Measurements from ENCODE around the gene ITGB2. TPM values are rescaled to one million over a fixed set of nuclear protein-coding genes. Genes with fewer than 3 reads are reported as not detected.

ITGB2 gene
- total RNA-seq, 1 experiment from 2014 or later = 1.5 TPM

GRCh38 chr21:44953628-44954021 lies 32.9 kb upstream of the ITGB2 start:
- no peak overlapping the region for H3K9ac ChIP-seq (ENCODE audit: low read length)

More at GRCh38 chr21:44953628-44954021, 32.9 kb upstream of the ITGB2 start:
- ATAC-seq (no peak), DNase-seq (ENCODE audit: low read depth, low spot score) (no peak)
- BruUV-seq (replicated peaks) = no TSS peak
- intact Hi-C loops (cut with micrococcal nuclease) = no loop called here
- no peaks in the 10 kb centered on the region for H3K9me3 ChIP-seq (ENCODE audit: control insufficient read depth in 1 of 2, insufficient read depth in 1 of 2, low read depth in 1 of 2, low read length in 2 of 2)
- no peaks in the 10 kb centered on the region; a peak in 1 of 4 replicates for H3K4me1 ChIP-seq (ENCODE audit: control insufficient read depth in 1 of 2, insufficient read depth in 2 of 2, low read length in 2 of 2)
- H3K27ac ChIP-seq (ENCODE audit: low read depth, low read length) = no peak overlapping the region
- CTCF ChIA-PET = no interaction called here
- no peaks in the 10 kb centered on the region for H3K9me2 ChIP-seq (ENCODE audit: insufficient read depth)
- peaks cover 98% of the 10 kb centered on the region for H3K79me2 ChIP-seq (ENCODE audit: insufficient read depth, low read length)
- POLR2A ChIA-PET = no interaction called here
- RAD21 ChIA-PET (ENCODE audit: low non-redundant PET in 1 of 2, low total read pairs in 2 of 2, uncharacterized antibody in 2 of 2, unreplicated experiment in 2 of 2) = no interaction called here
- no peak overlapping the region for H3K4me2 ChIP-seq (ENCODE audit: low read length)
- no peak overlapping the region for H2AFZ ChIP-seq (ENCODE audit: low read depth, low read length, poor library complexity, severe bottlenecking)
- peaks cover 4 to 17% of the 10 kb centered on the region in 2 experiments; a peak in 3 of 4 replicates for H3K36me3 ChIP-seq (ENCODE audit: control insufficient read depth in 1 of 2, insufficient read depth in 2 of 2, low read length in 2 of 2)
- TF ChIP-seq EGR1 (IDR thresholded peaks at IDR 0.05; ENCODE audit: low read depth) = no peak
- TF ChIP-seq CBX3 (IDR thresholded peaks at IDR 0.05; ENCODE audit: low read depth) = no peak
- no peak for TF ChIP-seq SIN3A (IDR thresholded peaks at IDR 0.05; ENCODE audit: low read depth)
- TF ChIP-seq CEBPB (IDR thresholded peaks at IDR 0.05; ENCODE audit: low read depth) = no peak
- no peak for TF ChIP-seq ZFX (IDR thresholded peaks at IDR 0.05)
- TF ChIP-seq TCF7L2 (IDR thresholded peaks at IDR 0.05; ENCODE audit: borderline replicate concordance, extremely low read depth, insufficient read depth, insufficient read length) = no peak
- TF ChIP-seq ELF1 (IDR thresholded peaks at IDR 0.05; ENCODE audit: borderline replicate concordance, low read depth) = no peak
- no peak for TF ChIP-seq MAX (IDR thresholded peaks at IDR 0.05)
- TF ChIP-seq, protein P1, sequence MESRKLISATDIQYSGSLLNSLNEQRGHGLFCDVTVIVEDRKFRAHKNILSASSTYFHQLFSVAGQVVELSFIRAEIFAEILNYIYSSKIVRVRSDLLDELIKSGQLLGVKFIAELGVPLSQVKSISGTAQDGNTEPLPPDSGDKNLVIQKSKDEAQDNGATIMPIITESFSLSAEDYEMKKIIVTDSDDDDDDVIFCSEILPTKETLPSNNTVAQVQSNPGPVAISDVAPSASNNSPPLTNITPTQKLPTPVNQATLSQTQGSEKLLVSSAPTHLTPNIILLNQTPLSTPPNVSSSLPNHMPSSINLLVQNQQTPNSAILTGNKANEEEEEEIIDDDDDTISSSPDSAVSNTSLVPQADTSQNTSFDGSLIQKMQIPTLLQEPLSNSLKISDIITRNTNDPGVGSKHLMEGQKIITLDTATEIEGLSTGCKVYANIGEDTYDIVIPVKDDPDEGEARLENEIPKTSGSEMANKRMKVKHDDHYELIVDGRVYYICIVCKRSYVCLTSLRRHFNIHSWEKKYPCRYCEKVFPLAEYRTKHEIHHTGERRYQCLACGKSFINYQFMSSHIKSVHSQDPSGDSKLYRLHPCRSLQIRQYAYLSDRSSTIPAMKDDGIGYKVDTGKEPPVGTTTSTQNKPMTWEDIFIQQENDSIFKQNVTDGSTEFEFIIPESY (IDR thresholded peaks at IDR 0.05; ENCODE audit: extremely low read depth, insufficient replicate concordance, low read length) = no peak
- TF ChIP-seq POLR2AphosphoS5 (IDR thresholded peaks at IDR 0.05; ENCODE audit: low read depth, low read length) = no peak
- no peak for TF ChIP-seq ZNF274 (IDR thresholded peaks at IDR 0.05; ENCODE audit: low read depth, low read length)
- no peaks in the 10 kb centered on the region for H4K20me1 ChIP-seq (ENCODE audit: insufficient read depth)
- H3K27me3 ChIP-seq (ENCODE audit: insufficient read depth, low read length) = no peaks in the 10 kb centered on the region
- H3K4me3 ChIP-seq (replicated peaks in 1 of 2; ENCODE audit: low read depth in 1 of 2, low read length in 2 of 2) = no peak overlapping the region
